H9 (cell line): ENCODE data around the gene GDF15. TPM values are rescaled to one million over a fixed set of nuclear protein-coding genes. Genes with fewer than 3 reads are reported as not detected.

Source experiments
- DNase-seq: peaks from one replicate; pipeline ENCODE4 v3.0.0-alpha.2; 2017
- H2AFZ ChIP-seq: one replicate; pipeline ENCODE4 v1.6.1; 2013; ENCODE audit warnings: mild to moderate bottlenecking, low read length, control low read depth, moderate library complexity
- H2AK5ac ChIP-seq: 2 replicates; pipeline ENCODE4 v1.6.1; 2013; ENCODE audit warnings: low read length, control low read depth, mixed read lengths; ENCODE audit not compliant: insufficient read length
- H2BK120ac ChIP-seq: one replicate; pipeline ENCODE4 v1.6.1; 2013; ENCODE audit warnings: low read depth, mild to moderate bottlenecking, low read length, control low read depth, inconsistent platforms; ENCODE audit not compliant: poor library complexity, severe bottlenecking
- H2BK12ac ChIP-seq: 2 replicates; pipeline ENCODE4 v1.6.1; 2013; ENCODE audit warnings: low read length, control low read depth, mixed read lengths, low read depth; ENCODE audit not compliant: insufficient read length
- H2BK15ac ChIP-seq: 2 replicates; pipeline ENCODE4 v1.6.1; 2013; ENCODE audit warnings: low read depth, low read length, control low read depth
- H2BK20ac ChIP-seq: one replicate; pipeline ENCODE4 v1.6.1; 2013; ENCODE audit warnings: low read depth, mild to moderate bottlenecking, low read length, control low read depth, inconsistent platforms; ENCODE audit not compliant: poor library complexity, severe bottlenecking
- H2BK5ac ChIP-seq: 2 replicates; pipeline ENCODE4 v1.6.1; 2013; ENCODE audit warnings: low read length, control low read depth, mixed read lengths; ENCODE audit not compliant: insufficient read length
- H3K14ac ChIP-seq: 2 replicates; pipeline ENCODE4 v1.6.1; 2013; ENCODE audit warnings: low read length, control low read depth; ENCODE audit not compliant: insufficient read depth
- H3K18ac ChIP-seq: 2 replicates; pipeline ENCODE4 v1.6.1; 2013; ENCODE audit warnings: low read depth, mild to moderate bottlenecking, mixed read lengths, low read length, control low read depth; ENCODE audit not compliant: insufficient read length
- H3K23ac ChIP-seq: 2 replicates; pipeline ENCODE4 v1.6.1; 2013; ENCODE audit warnings: low read length, control low read depth, mixed read lengths, low read depth; ENCODE audit not compliant: insufficient read length
- H3K23me2 ChIP-seq: 2 replicates; pipeline ENCODE4 v1.6.1; 2013; ENCODE audit warnings: low read depth, mild to moderate bottlenecking, mixed read lengths, low read length, control low read depth; ENCODE audit not compliant: insufficient read length, poor library complexity, severe bottlenecking
- H3K27ac ChIP-seq: 2 replicates; pipeline ENCODE4 v1.5.1; 2013; ENCODE audit warnings: low read length, control low read depth, mixed read lengths, low read depth; ENCODE audit not compliant: insufficient read length
- H3K27me3 ChIP-seq: 2 replicates; pipeline ENCODE4 v1.6.1; 2013; ENCODE audit warnings: low read length, control low read depth, inconsistent platforms; ENCODE audit not compliant: insufficient read depth
- H3K4ac ChIP-seq: 2 replicates; pipeline ENCODE4 v1.6.1; 2013; ENCODE audit warnings: low read depth, mild to moderate bottlenecking, control low read depth, inconsistent platforms, low read length, moderate library complexity
- H3K4me1 ChIP-seq: 2 replicates; pipeline ENCODE4 v1.6.1; 2013; ENCODE audit warnings: low read length, control low read depth, inconsistent platforms; ENCODE audit not compliant: insufficient read depth
- H3K4me2 ChIP-seq: 2 replicates; pipeline ENCODE4 v1.6.1; 2013; ENCODE audit warnings: low read length, control low read depth, mixed read lengths; ENCODE audit not compliant: insufficient read length, insufficient read depth
- H3K56ac ChIP-seq: 2 replicates; pipeline ENCODE4 v1.6.1; 2013; ENCODE audit warnings: low read depth, mild to moderate bottlenecking, mixed read lengths, low read length, control low read depth; ENCODE audit not compliant: insufficient read length
- H3K79me1 ChIP-seq: 2 replicates; pipeline ENCODE4 v1.6.1; 2013; ENCODE audit warnings: low read depth, mild to moderate bottlenecking, moderate library complexity, low read length, control low read depth, inconsistent platforms; ENCODE audit not compliant: insufficient read depth, poor library complexity, severe bottlenecking
- H3K79me2 ChIP-seq: 2 replicates; pipeline ENCODE4 v1.6.1; 2013; ENCODE audit warnings: low read length, control low read depth, inconsistent platforms; ENCODE audit not compliant: insufficient read depth
- H3K9ac ChIP-seq: 2 replicates; pipeline ENCODE4 v1.6.1; 2013; ENCODE audit warnings: low read length, control low read depth, mixed read lengths; ENCODE audit not compliant: insufficient read length; ENCODE audit errors: extremely low read depth
- H3K9me3 ChIP-seq: one replicate; pipeline ENCODE4 v1.6.1; 2013; ENCODE audit warnings: low read depth, low read length, inconsistent platforms; ENCODE audit not compliant: control insufficient read depth
- H3T11ph ChIP-seq: one replicate; pipeline ENCODE4 v1.6.1; 2013; ENCODE audit warnings: mild to moderate bottlenecking, low read length, control low read depth, inconsistent platforms
- H4K20me1 ChIP-seq: one replicate; pipeline ENCODE4 v1.6.1; 2013; ENCODE audit not compliant: control insufficient read depth, insufficient read length, insufficient read depth
- H4K5ac ChIP-seq: 2 replicates; pipeline ENCODE4 v1.6.1; 2013; ENCODE audit warnings: low read depth, mild to moderate bottlenecking, mixed read lengths, low read length, control low read depth; ENCODE audit not compliant: insufficient read length
- H4K8ac ChIP-seq: replicated peaks from 2 replicates; pipeline ENCODE4 v1.6.1; 2013; ENCODE audit warnings: low read length, control low read depth, mixed read lengths, low read depth; ENCODE audit not compliant: insufficient read length
- H4K91ac ChIP-seq: 2 replicates; pipeline ENCODE4 v1.6.1; 2013; ENCODE audit warnings: low read depth, mild to moderate bottlenecking, moderate library complexity, mixed read lengths, low read length, control low read depth; ENCODE audit not compliant: insufficient read length
- H3K27ac Mint-ChIP-seq, 3 experiments: 2 replicates in 2 of 3; 3 replicates in 1 of 3; pipeline ENCODE4 v1.8.0; 2020 to 2021; ENCODE audit warnings: mixed read lengths in 3 of 3, mild to moderate bottlenecking in 1 of 3, moderate library complexity in 1 of 3
- H3K27me3 Mint-ChIP-seq: 2 replicates; pipeline ENCODE4 v1.8.0; 2021; ENCODE audit warnings: low read depth, mild to moderate bottlenecking, moderate library complexity, mixed read lengths
- H3K36me3 Mint-ChIP-seq, 3 experiments: 2 replicates in 2 of 3; 3 replicates in 1 of 3; pipeline ENCODE4 v1.8.0; 2020 to 2021; ENCODE audit warnings: low read depth in 3 of 3, mixed read lengths in 3 of 3; ENCODE audit not compliant: insufficient read depth in 1 of 3
- H3K4me1 Mint-ChIP-seq, 2 experiments: 2 replicates each; pipeline ENCODE4 v1.8.0; 2020; ENCODE audit warnings: mixed read lengths in 2 of 2
- H3K4me3 Mint-ChIP-seq, 2 experiments: 2 replicates in 1 of 2; 3 replicates in 1 of 2; pipeline ENCODE4 v1.8.0; 2020 to 2021; ENCODE audit warnings: mild to moderate bottlenecking in 2 of 2, mixed read lengths in 2 of 2, moderate library complexity in 1 of 2
- H3K9me3 Mint-ChIP-seq, 2 experiments: 2 replicates in 1 of 2; 3 replicates in 1 of 2; pipeline ENCODE4 v1.8.0; 2020; ENCODE audit warnings: mild to moderate bottlenecking in 2 of 2, mixed read lengths in 2 of 2, moderate library complexity in 1 of 2
- WGBS: extraction: QIAGEN DNeasy Blood & Tissue Kit; methylation state at CpG from one replicate; pipeline ENCODE4 v1.1.7; 2013; ENCODE audit warnings: missing lambda C conversion rate, low lambda C conversion rate, mixed read lengths; ENCODE audit not compliant: insufficient read length; ENCODE audit errors: extremely low coverage; 5-methylcytosine and 5-hydroxymethylcytosine counted together
- total RNA-seq: library from RNA; stranded (reverse); gene quantifications from 2 replicates; pipeline ENCODE4 v1.2.1, GENCODE V29; 2021
- TF ChIP-seq, protein P1 (sequence below): fragments of 200-600 bp; sonication (generic); conservative IDR thresholded peaks from 3 replicates; pipeline ENCODE4 v1.8.0; 2021; ENCODE audit warnings: antibody characterized with exemption, mild to moderate bottlenecking

GDF15 gene
- total RNA-seq, 1 experiment from 2014 or later = 5.7 TPM

DNA sequence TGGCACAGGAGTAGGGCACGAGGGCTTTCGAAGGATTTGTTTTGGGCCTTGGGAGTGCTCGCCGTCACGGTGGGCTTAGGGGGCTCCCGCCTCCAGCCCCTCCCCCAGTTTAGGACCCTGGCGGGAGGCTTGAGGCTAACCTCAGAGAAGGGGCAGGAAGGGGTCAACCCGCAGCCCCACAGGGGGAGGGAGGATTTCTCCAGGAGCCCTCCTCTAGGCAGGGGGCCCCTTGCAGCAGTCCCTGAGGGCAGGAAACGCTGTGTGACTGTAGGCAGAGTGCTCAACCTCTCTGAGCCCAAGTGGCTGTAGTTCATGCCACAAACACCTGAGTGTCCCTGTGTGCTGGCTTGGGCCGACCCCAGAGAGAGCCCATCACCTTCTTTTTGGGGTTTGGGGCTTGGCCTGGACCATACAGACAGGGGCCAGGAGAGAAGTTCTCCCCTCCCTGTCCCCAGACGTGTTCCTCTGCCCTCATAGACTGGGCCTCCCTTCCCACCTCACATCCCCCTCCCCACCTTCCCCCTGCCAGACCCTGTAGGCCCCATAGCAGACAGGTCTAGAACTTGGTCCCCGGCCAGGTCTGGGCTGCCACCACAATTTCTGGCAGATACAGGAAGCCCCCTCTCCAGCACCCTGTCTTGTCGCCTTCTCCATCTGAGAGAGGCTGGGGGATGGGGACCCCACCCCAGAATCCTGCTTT, 43.9 kb downstream of the GDF15 start:
- WGBS = no CpG with 5 or more reads among the region's 13 CpGs
- no peak overlapping the region for H3K27ac ChIP-seq
- Mint-ChIP-seq H3K9me3 (no peaks in the 10 kb centered on the region), H3K27ac (peak overlapping the region in 1 of 3 experiments; percentile 86; a peak in 1 of 7 replicates), H3K4me3 (peak overlapping the region; percentile 52 to 74), H3K36me3 (peaks cover 0 to 5% (median 5%) of the 10 kb centered on the region in 3 experiments; a peak in 4 of 7 replicates), H3K27me3 (peaks cover 3% of the 10 kb centered on the region; the same call in 1 of the 2 replicates), H3K4me1 (peaks cover 24 to 29% of the 10 kb centered on the region in 2 experiments)
- no peaks in the 10 kb centered on the region for H3K79me1 ChIP-seq
- H3K14ac ChIP-seq = no peak overlapping the region
- H2AK5ac ChIP-seq = no peak overlapping the region
- peaks cover 5% of the 10 kb centered on the region for H3K23me2 ChIP-seq
- no peak overlapping the region for H3K18ac ChIP-seq
- no peak overlapping the region for H3K56ac ChIP-seq
- H3K4me2 ChIP-seq = no peak overlapping the region
- no peaks in the 10 kb centered on the region for H3K79me2 ChIP-seq
- no peak overlapping the region for H2BK20ac ChIP-seq
- no peak overlapping the region for H3K9ac ChIP-seq
- H4K8ac ChIP-seq = no peak overlapping the region
- H3T11ph ChIP-seq = no peak overlapping the region
- no peak overlapping the region for H2BK5ac ChIP-seq
- DNase-seq = no peak
- no peak overlapping the region for H2AFZ ChIP-seq
- no peaks in the 10 kb centered on the region for H3K27me3 ChIP-seq
- no peak overlapping the region for H4K5ac ChIP-seq
- no peak overlapping the region for H2BK120ac ChIP-seq
- H4K20me1 ChIP-seq = peaks cover under 1% of the 10 kb centered on the region
- TF ChIP-seq, protein P1, sequence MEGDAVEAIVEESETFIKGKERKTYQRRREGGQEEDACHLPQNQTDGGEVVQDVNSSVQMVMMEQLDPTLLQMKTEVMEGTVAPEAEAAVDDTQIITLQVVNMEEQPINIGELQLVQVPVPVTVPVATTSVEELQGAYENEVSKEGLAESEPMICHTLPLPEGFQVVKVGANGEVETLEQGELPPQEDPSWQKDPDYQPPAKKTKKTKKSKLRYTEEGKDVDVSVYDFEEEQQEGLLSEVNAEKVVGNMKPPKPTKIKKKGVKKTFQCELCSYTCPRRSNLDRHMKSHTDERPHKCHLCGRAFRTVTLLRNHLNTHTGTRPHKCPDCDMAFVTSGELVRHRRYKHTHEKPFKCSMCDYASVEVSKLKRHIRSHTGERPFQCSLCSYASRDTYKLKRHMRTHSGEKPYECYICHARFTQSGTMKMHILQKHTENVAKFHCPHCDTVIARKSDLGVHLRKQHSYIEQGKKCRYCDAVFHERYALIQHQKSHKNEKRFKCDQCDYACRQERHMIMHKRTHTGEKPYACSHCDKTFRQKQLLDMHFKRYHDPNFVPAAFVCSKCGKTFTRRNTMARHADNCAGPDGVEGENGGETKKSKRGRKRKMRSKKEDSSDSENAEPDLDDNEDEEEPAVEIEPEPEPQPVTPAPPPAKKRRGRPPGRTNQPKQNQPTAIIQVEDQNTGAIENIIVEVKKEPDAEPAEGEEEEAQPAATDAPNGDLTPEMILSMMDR = no peak
- H4K91ac ChIP-seq = no peak overlapping the region
- no peaks in the 10 kb centered on the region for H3K9me3 ChIP-seq
- H3K4ac ChIP-seq = no peak overlapping the region
- no peak overlapping the region for H2BK12ac ChIP-seq
- no peak overlapping the region for H2BK15ac ChIP-seq
- no peaks in the 10 kb centered on the region; the same call in 1 of the 2 replicates for H3K4me1 ChIP-seq
- no peak overlapping the region for H3K23ac ChIP-seq
